Iris pigment epithelial cell (primary cell): ENCODE results near the gene DDN.

ENCODE experiments used
- DNase-seq: peaks from one replicate; pipeline ENCODE4 v3.0.0-alpha.2; 2011; ENCODE audit warnings: low read depth

The DDN gene

DNA sequence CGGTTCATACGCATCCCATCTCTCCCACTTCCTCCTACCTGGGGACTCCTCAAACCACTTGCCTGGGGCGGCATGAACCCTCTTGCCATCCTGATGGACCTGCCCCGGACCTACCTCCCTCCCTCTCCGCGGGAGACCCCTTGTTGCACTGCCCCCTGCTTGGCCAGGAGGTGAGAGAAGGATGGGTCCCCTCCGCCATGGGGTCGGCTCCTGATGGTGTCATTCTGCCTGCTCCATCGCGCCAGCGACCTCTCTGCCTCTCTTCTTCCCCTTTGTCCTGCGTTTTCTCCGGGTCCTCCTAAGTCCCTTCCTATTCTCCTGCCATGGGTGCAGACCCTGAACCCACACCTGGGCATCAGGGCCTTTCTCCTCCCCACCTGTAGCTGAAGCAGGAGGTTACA, 17.4 kb downstream of the DDN start:
- DNase-seq: no peak

- DNase-seq: no peak
Measured at GRCh38 chr12:48980953-48981756, 18.0 kb downstream of the DDN start.

- no peak for DNase-seq
Measured at GRCh38 chr12:48980389-48980952, 18.7 kb downstream of the DDN start.

DNA sequence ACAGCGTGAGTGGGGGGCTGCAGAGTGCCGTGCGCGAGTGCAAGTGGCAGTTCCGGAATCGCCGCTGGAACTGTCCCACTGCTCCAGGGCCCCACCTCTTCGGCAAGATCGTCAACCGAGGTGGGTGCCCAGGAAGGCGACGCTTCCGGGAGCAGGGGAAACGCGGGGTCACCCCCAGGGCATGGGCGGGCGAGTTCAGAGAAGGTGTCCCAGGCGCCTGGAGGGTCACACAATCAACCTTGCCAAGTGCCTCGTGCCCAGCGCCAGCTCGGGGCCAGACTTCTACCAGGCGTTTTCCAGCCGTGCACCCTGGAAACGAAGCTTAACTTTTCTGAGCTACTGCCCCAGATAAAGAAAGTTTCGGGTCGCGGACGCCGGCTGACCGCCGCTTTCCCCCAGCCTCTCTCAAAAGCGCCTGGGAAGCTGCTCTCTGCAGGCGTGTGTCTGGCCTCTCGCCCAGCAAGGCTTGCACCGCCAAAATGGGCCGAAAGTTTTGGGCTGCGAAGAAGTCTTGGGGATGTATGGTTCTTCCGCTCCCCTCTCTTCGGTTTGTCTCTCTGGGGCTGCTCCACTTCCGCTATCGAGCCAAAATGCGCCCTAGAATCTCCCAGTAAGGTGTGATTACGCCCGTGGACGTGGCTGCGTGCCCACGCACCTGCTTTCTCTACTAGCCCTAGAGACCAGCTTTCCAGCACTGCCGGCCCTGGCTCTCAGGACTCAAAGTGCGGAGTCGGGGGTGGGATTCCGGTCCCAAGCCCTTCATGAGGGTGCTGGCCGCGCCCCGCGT, 19.4 kb downstream of the DDN start:
- DNase-seq: no peak

DNA sequence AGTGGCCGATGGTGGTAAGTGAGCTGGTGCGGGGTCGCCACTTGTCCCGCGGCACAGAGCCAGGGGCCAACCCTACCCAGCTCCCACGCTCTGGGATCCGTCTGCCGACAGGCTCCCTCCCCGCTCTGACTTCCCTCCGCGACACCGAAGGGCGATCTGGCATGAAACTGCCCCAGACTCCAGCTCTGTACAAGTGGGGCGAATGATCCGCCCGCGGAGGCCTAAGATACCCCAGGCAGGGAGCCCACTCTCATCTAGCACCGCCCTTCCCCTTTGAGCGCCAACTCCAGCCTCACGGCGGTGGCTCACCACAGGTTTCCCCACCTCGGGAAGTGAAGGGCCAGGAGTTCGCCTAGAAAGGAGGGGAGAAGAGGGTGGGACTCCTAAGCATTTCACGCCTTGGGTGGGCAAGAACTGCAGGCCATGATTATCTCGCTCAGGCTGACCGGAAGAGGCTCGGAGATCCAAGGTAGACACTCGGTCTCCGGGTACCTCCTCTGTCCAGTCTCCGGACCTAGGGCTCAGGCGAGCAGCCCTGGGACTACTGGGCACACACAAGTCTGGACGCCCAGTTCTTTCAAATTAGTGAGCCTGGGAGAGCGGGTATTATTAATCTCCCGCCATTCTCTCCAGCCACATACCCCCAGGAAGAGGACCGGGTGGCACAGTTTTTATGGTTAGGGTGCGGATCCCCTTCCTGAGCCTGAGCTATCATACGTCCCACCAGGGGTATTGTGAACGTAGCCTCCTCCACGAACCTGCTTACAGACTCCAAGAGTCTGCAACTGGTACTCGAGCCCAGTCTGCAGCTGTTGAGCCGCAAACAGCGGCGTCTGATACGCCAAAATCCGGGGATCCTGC, 20.2 kb downstream of the DDN start:
- DNase-seq: no peak

- DNase-seq: no peak
Measured at GRCh38 chr12:48978291-48978740, 20.9 kb downstream of the DDN start, which contains the start of gene WNT1. Gene WNT1, plus strand, starts transcription at chr12:48978322. Its CDS starts 329 bp downstream, at chr12:48978651.

- DNase-seq: no peak
Measured at GRCh38 chr12:48977290-48978281, 21.6 kb downstream of the DDN start.

DNA sequence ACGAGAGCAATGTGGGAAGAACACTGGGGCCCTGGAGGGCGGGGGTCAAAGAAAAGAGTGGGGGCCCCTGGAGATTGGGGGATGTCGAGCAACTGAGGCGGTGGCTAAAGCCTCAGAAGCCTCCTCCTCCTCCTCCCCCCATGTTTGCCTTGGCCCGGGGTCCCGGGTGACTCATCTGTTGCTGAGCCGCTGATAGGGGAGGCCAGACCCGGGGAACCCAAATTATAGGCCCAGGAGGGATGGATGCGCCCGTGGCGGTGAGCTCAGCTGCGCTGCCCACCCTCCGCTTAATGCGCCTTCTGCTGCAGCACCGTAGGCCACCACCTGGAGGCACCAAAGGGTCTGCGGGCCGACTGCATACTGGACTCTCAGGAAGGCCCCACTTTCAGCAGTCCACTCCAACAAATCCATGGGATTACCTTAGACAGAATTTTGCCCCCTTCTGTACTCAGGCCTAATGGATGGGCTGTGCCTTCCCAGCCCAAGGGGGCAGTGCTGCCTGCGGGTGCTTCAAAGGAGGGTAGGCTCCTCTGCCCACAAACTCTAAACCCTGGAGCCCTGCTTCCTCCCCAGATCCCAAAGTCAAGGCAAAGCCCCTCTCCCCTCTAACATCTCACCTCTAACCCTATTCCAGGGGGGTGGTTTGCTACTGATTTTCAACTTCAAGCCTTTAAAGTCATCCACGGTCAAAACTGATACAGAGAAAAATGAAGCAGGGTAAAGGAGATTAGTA, 25.1 kb downstream of the DDN start:
- peak; percentile 56 for DNase-seq

DNA sequence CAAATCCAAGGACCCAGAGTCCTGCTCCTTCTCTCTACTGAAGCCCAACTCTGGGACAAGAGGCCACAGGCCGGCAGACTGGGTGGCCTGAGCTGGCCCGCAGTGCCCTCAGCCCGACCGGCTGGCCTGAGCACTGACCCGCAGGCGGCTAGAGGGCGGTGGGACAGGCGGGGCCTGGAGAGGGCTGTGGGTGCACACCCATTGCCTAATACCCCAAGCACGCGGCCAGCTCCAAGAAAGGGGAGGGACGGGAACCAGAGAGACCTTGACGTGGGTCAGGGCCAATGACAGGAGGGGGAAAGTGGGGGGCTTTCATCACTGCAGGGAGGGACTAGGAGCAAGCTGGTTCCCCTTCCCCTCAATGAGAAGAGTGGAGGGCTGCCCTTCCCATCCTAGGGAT, 25.6 kb downstream of the DDN start:
- DNase-seq: no peak

GRCh38 chr12:48972952-48973483, 26.2 kb downstream of the DDN start:
- no peak for DNase-seq

GRCh38 chr12:48972213-48972951, 26.8 kb downstream of the DDN start:
- no peak for DNase-seq

- DNase-seq: no peak
Measured at GRCh38 chr12:48970702-48971334, 28.4 kb downstream of the DDN start.

- DNase-seq: no peak
Measured at GRCh38 chr12:48969833-48970701, 29.1 kb downstream of the DDN start.

DNA sequence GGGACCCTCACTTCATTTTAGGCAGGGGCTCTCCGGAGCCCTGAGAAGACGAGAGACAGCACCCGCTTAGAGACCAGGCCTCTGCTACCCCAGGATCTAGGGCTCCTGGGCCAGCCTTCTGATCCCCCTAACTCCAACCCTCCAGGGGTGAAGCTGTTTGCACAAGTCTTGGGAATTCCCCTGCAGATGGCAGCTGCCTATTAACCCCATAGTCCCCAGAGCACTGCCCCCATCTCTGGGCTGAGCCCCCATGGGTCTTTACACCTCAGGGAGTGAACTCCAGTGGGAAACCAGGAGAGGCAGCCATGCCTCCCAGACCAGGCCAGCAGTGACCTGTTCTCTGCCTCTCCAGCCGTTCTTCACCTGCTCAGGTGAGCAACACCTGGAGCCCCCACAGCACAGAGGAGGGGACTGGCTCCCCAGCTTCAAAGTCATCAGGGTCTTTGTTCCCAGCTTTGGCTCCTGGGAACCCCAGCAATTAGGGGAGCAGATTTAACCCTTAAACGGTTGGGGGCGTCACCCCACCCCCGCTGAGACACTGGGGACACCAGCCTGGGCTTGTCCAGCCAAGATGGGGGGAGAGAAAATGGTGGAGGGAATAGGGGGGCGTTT, 29.9 kb downstream of the DDN start:
- DNase-seq: no peak

DNA sequence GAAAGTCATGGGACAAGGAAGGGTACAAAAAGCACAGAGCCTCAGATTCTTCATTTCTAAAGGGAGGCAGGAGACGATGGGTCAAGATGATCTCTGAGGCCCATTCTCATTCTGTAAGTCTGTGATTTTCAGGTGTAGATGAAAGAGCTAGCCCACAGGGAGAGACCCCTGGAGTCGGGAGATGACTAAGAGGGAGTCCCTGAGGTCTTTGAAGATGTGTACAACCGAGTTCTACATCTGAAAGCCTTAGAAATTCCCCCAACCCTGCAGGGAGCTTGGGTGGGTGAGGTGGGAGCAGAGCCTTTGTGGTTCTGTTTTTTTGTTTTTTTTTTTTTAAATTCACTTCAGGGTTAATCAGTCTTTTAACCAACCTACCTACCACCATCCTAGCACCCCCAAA, 30.7 kb downstream of the DDN start:
- no peak for DNase-seq

DNA sequence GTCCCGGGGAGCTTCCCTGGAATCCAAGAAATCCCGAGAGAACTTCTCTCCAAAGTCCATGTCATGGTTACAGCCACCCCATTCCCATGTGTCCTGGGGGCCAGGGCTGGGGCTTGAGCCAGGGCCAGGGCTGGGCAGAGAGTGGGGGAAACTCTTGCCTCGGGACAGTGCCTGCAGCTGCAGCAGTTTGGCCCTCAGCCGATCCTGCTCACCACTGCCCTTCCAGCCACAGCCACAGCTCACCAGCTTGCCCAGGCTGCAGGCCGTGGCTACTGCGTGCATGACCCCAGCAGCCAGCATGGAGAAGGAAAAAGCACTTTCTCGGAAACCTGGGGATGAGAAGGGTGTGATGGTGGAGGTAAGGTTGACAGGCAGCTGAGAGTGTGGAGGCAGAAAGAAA, 31.2 kb downstream of the DDN start:
- no peak for DNase-seq
